GM18519 (cell line): ENCODE measurements around the gene OR9Q2.
"Not testable (repeated sequence)": the region's sequence is repeated elsewhere in the genome, so short reads cannot be mapped to it uniquely, and the experiment has no call there.

Source experiments
- ATAC-seq: cut with Tn5 transposase; IDR thresholded peaks from one replicate; pipeline ENCODE4 v1.9.1; 2021; ENCODE audit warnings: mild to moderate bottlenecking, moderate library complexity; ENCODE audit not compliant: unreplicated experiment, low FRiP score

Gene OR9Q2

GRCh38 chr11:58188770-58189169 is at the start of gene OR9Q2:
OR9Q2 (plus strand) TSS chr11:58189070; CDS start chr11:58190491, 1,421 bp downstream.
- ATAC-seq: no peak

DNA sequence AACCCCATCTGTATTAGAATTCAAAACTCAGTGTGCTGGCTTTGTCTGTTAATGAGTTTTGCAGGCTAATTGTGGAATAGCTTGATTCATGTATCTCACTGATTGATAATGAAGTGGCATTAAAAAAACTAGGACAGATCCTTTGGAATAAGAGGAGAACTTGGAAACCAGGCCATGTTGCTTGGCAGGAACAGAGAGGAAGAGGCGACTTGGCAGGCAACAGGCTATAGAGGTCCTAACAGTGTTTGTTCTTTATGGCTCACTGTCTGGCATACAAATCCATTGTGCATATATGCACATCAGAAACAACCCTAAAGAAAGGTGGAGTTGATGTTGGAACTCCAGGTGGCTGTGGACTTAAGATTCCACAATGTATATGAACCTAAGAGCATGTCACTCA is 46.1 kb upstream of the OR9Q2 start:
- ATAC-seq: no peak

DNA sequence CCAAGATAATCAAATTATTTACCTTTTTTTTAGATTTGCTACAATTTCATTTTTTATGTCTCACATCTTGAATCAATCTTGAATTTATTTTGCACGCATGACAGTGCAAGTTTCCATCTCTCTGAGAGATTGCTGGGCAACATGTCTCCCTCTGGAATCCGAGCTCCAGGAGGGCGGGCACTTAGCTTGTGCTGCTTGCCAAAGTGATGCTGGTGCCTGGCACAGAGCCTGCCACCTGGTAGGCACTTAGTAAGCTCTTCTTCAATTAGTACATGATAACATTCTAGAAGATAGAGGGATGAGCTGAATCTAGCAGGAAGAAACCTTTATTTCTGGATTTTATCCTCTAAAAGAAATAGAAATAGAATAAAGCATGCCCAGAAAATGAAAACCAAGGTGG is 36.1 kb upstream of the OR9Q2 start:
- no peak for ATAC-seq

GRCh38 chr11:58164389-58164788 is 24.5 kb upstream of the OR9Q2 start:
- ATAC-seq: no peak

GRCh38 chr11:58164990-58165389 is 23.9 kb upstream of the OR9Q2 start:
- no peak for ATAC-seq

DNA sequence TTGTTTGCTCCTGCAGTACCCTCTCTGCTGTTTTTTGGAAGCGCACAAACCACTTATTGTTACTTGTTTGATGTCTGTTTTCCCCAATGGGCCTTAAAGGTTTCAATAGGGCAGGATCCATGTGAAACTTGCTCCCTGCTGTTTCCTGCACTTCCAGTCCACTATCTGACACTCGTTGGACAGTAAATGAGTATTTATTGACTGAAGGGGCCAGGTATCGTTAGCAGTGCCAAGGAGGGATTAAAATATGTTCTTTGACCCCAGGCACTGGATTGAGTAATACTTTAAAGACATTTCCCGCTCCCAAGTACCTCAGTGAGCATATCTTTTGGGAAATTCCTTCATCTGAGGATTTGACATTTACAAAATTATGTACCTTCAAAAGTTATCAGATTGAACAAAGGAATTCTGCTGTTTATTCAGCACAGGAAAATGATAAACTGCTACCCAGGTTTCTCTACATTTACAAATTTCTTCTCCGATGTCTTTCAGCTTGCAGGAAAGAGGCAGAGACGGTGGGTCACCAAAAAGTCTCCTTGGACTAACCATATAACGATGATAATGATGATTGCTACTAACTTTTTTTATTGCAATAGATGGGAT is 23.3 kb upstream of the OR9Q2 start:
- no peak for ATAC-seq

DNA sequence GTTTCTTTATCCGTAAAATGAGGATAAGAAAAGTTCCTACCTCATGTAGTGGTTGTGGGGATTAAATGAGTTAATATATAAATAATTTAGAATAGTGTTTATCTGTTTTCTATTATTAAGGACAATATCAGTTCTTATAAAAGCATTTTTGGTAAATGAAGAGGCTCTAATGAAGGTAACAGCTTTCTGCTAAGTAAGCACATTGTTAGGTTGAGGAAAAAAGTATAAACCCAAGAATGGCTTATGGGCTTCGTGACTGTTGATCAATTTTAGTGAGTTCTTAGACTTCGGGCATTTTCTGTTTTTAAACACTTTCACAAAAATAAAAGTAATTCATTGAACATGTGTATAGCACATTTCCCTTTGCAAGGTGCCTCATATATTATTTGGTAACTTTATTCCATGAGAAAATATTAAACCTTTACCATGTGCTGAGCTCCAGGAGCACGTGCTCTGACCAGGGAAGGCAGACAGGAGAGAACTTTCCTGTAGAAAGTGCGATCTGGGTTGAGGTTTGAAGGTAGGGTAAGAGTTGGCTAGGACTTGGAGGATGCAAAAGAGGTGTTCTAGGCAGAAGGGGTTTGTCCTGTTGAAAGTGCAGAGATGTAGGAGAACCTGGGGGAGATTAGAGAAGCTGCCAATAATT is 11.3 kb upstream of the OR9Q2 start:
- ATAC-seq: no peak

GRCh38 chr11:58178444-58178843 is 10.4 kb upstream of the OR9Q2 start:
- no peak for ATAC-seq

DNA sequence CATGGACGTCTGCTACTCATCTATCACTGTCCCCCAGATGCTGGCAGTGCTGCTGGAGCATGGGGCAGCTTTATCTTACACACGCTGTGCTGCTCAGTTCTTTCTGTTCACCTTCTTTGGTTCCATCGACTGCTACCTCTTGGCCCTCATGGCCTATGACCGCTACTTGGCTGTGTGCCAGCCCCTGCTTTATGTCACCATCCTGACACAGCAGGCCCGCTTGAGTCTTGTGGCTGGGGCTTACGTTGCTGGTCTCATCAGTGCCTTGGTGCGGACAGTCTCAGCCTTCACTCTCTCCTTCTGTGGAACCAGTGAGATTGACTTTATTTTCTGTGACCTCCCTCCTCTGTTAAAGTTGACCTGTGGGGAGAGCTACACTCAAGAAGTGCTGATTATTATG is 9.2 kb upstream of the OR9Q2 start:
- ATAC-seq: no peak

DNA sequence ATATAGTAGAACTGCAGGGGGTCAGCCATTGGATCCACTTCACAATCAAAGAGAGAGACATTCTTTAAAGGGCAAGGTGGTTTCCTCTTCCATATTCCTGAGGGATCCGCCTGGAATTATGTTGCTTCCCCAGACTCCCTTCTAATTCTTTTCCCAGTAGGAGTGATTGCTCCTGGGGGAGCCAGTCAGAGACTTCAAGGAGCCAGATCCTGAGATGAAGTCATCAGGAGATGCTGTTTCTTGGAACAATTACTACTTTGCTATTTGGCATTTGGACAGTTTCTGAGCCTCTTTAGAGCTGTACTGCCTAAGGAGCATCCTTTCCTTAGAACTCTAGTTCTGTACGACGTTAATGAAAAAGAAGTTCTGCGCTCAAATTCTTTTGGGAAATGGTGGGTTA is 1.9 kb upstream of the OR9Q2 start:
- no peak for ATAC-seq

GRCh38 chr11:58192229-58192628 is 3.4 kb downstream of the OR9Q2 start:
- no peak for ATAC-seq

DNA sequence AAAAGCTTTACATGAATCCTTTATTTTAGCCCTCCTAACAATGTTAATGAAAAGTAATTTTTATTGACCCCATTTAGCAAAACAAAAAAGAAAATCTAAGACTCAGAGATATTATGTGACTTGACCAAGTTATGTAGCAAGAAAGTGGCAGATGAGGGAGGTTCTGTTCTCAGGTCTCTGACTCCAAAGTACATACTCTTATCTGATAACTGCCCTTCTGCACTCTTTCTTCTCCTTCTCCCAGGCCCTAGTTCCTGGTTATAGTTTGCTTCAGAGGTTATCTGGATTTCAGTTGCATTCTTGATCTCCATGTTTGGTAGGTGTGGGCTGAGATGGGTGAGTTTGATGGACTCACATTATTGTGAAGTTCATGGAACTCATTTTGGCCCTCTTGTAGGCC is 4.5 kb downstream of the OR9Q2 start:
- ATAC-seq: no peak

DNA sequence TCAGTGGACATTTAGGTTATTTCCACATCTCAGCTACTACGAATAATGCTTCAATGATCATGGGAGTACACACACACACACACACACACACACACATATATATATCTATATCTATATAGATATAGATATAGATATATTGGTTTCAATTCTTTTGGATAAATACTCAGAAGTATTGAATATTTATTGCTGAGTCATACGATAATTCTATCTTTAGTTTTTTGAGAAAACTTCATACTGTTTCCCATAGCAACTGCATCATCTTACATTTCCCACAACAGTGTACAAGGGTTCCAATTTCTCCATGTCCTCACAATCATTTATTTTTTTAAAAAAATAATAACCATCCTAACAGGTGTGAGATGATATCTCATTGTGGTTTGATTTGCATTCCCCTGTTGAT is 7.1 kb downstream of the OR9Q2 start:
- no peak for ATAC-seq

DNA sequence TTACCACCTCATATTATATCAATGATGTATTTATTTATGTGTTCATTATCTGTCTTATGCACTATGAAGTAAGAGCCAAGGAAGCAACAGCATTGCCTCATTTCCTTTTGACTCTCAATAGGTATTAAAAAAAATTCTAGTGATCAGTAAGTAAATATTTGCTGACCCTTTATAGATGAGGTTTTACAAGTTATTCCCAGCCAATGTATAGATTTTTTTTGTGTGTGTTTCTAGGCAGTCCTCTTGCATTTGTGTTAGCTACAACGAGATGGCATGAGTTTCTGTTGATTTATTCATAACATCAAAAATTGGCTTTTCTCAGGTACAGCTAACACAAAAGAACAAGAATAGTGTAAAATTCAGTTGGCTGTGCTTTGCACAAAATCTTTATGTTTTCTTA is 10.4 kb downstream of the OR9Q2 start:
- ATAC-seq: no peak

DNA sequence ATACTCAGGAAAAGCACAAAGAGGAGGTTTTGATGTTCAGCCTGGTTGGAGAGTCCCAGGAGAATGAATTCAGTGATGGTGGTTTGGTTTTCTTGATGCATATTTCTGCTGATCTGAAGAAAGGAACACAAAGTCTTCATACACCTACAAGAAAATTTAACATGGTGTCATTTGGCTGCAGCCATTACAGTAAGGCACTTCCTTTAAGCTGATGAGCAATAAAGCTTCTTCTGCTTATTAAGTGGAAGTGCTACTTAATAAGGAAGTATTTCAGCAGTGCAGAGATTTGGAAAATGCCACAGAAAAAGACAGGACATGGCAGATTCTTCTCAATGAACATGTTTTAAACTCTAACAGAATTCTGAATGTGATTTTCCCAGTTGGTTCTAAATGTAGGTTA is 15.2 kb downstream of the OR9Q2 start, which contains the start of gene OR1S2:
TSS of gene OR1S2 (minus strand) at position 101 of the 400 bp plus-strand sequence. CDS start at position 101, 0 bp downstream.
- no peak for ATAC-seq

- ATAC-seq: not testable (repeated sequence)
Observed at GRCh38 chr11:58212420-58212819, 23.6 kb downstream of the OR9Q2 start, which contains the start of gene OR1S1. OR1S1 (plus strand) TSS chr11:58212720.

DNA sequence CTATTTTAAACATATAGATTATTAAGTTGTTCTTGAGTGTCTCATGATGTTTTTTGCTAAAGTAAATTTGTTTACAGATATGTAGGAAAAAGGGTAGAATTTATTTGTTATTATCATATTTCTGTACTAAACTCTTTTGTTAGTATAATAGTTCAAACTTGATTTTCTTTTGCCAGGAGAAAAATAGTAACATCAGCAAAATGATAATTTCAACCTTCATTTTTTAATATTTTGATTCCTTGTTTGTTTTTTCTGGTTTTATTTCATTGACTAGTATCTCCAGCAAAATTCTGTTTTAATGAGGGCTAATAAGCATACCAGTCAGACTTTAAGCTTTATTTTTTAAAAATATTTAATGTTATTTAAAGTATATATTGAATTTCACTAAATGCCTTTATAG is 27.6 kb downstream of the OR9Q2 start:
- no peak for ATAC-seq

DNA sequence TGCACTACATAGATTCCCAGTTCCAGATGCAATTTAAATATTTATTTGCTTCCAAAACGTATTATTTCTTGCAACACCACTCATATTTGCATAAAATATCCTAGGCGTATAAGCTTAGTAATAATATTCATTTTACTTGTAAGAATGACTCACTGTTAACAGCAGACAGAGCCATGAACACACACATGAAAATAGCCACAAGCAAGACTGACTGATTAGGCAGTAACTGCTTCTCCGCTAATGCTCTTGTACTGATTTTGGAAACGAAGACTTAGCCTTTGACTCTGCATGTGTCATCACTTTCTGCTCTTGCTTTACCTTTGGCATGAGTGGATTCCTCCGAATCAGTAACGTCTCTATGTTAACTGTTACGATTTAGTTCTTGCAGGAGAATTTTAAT is 33.9 kb downstream of the OR9Q2 start:
- ATAC-seq: no peak

- ATAC-seq: no peak
Observed at GRCh38 chr11:58227956-58228615, 39.2 kb downstream of the OR9Q2 start.
